Esophagus muscularis mucosa (tissue), 4 donors: Measurements from ENCODE around the gene ARSI. TPM values are rescaled to one million over a fixed set of nuclear protein-coding genes. Genes with fewer than 3 reads are reported as not detected.

Experiments
- DNase-seq: peaks from one replicate; pipeline ENCODE4 v3.0.0-alpha.2; 2017; ENCODE audit errors: extremely low spot score
- H3K27ac ChIP-seq, 4 donors: fragments of 200-600 bp; sonication (generic); replicated peaks in 1 of 4; 1 replicate in 3 of 4; 2 replicates in 1 of 4; pipeline ENCODE4 v1.5.1; 2016 to 2019; ENCODE audit warnings: mild to moderate bottlenecking in 1 of 4
- H3K27me3 ChIP-seq, 4 donors: fragments of 200-600 bp; sonication (generic); one replicate each; pipeline versions ENCODE4 v1.5.1 to v1.6.0; 2016 to 2019
- H3K36me3 ChIP-seq, 4 donors: fragments of 200-600 bp; sonication (generic); one replicate each; pipeline ENCODE4 v1.5.1; 2016 to 2019
- H3K4me1 ChIP-seq, 4 donors: fragments of 200-600 bp; sonication (generic); one replicate each; pipeline ENCODE4 v1.5.1; 2016 to 2019
- H3K4me3 ChIP-seq, 4 donors: fragments of 200-600 bp; sonication (generic); 1 replicate in 2 of 4; 2 replicates in 2 of 4; pipeline ENCODE4 v1.5.1; 2016 to 2019; ENCODE audit warnings: mild to moderate bottlenecking in 4 of 4, moderate library complexity in 1 of 4
- H3K9me3 ChIP-seq, 4 donors: fragments of 200-600 bp; sonication (generic); 1 replicate in 3 of 4; 2 replicates in 1 of 4; pipeline ENCODE4 v1.5.1; 2016 to 2019
- EP300 ChIP-seq: sonication (generic); formaldehyde crosslinking; IDR thresholded peaks from one replicate; pipeline ENCODE4 v1.6.1; 2017; ENCODE audit warnings: antibody characterized with exemption
- POLR2A ChIP-seq: fragments of 450-650 bp; IDR thresholded peaks from one replicate; pipeline ENCODE4 v1.6.1; 2017; ENCODE audit warnings: antibody characterized with exemption, moderate library complexity, mild to moderate bottlenecking, low read depth
- POLR2AphosphoS5 ChIP-seq, 2 donors: sonication (generic); formaldehyde crosslinking; IDR thresholded peaks; one replicate each; pipeline ENCODE4 v1.6.1; 2017; ENCODE audit warnings: antibody characterized with exemption in 2 of 2
- whole genome bisulfite sequencing: methylation state at CpG from one replicate; pipeline ENCODE4 v1.1.5; 2018; 5-methylcytosine and 5-hydroxymethylcytosine counted together
- intact Hi-C: fragments of 100-400 bp; cut with DNase I; formaldehyde crosslinking; loops from one replicate; pipeline ENCODE4 v1.15.1; 2023
- total RNA-seq, 4 donors: library from RNA; depleted of rRNA; stranded (reverse); fragments of >200 nt; gene quantifications; one replicate each; pipeline versions ENCODE4 v1.1.0 to v1.2.1, GENCODE V29; 2016
- TF ChIP-seq, protein P1 (sequence below), 3 experiments: fragments of 200-600 bp in 2 of 3; fragments of 450-650 bp in 1 of 3; sonication (generic) in 2 of 3; IDR thresholded peaks; one replicate each; pipeline ENCODE4 v1.5.1; 2017 to 2019; ENCODE audit warnings: antibody characterized with exemption in 3 of 3, mild to moderate bottlenecking in 2 of 3, moderate library complexity in 1 of 3

The ARSI gene
- total RNA-seq, 4 donors from 2014 or later = 5.8 to 20.6 (median 10.1) TPM

- H3K27ac ChIP-seq = no peak overlapping the region
- no peak overlapping the region for H3K4me3 ChIP-seq
- no peak for DNase-seq
- no peaks in the 10 kb centered on the region for H3K27me3 ChIP-seq
- no peaks in the 10 kb centered on the region for H3K36me3 ChIP-seq
- TF ChIP-seq EP300 (no peak), POLR2A (no peak), POLR2AphosphoS5 (IDR thresholded peaks at IDR 0.05) (no peak)
- TF ChIP-seq, protein P1, sequence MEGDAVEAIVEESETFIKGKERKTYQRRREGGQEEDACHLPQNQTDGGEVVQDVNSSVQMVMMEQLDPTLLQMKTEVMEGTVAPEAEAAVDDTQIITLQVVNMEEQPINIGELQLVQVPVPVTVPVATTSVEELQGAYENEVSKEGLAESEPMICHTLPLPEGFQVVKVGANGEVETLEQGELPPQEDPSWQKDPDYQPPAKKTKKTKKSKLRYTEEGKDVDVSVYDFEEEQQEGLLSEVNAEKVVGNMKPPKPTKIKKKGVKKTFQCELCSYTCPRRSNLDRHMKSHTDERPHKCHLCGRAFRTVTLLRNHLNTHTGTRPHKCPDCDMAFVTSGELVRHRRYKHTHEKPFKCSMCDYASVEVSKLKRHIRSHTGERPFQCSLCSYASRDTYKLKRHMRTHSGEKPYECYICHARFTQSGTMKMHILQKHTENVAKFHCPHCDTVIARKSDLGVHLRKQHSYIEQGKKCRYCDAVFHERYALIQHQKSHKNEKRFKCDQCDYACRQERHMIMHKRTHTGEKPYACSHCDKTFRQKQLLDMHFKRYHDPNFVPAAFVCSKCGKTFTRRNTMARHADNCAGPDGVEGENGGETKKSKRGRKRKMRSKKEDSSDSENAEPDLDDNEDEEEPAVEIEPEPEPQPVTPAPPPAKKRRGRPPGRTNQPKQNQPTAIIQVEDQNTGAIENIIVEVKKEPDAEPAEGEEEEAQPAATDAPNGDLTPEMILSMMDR (IDR thresholded peaks at IDR 0.05) = no peak
- intact Hi-C loops = loop anchor here (5.0 kb wide), 1 partner anchor 130 kb away; no protein-coding TSS in a partner anchor
- WGBS = 82% methylated on average over 2 of the region's 2 CpGs
- no peaks in the 10 kb centered on the region for H3K9me3 ChIP-seq
- H3K4me1 ChIP-seq = peaks cover 0 to 14% (median 10%) of the 10 kb centered on the region in 4 donors
Observed at GRCh38 chr5:150347003-150347402, 44.3 kb upstream of the ARSI start.

DNA sequence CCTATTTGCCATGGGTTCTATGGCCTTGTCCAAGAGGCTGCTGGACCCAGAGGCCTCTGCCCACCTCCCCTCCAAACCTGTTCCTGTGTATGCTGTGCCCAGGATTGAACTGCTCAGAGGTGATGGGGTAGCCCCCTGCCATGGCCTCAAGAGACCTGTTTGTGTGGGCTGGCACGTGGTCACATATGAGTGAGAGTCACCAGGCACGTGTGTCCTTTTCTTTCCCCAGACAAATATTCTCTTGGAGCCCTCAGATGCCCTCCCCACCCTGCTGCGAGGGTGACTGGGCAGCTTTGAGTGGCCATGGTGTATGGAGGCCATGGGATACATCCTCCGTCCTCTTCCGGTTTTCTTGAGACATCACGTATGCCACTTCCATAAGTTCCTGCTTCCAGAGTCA is 43.9 kb upstream of the ARSI start:
- Histone ChIP-seq H3K4me3 (no peak overlapping the region), H3K4me1 (peaks cover 0 to 14% (median 10%) of the 10 kb centered on the region in 4 donors), H3K36me3 (no peaks in the 10 kb centered on the region), H3K27ac (no peak overlapping the region), H3K9me3 (no peaks in the 10 kb centered on the region), H3K27me3 (no peaks in the 10 kb centered on the region)
- TF ChIP-seq POLR2AphosphoS5 (IDR thresholded peaks at IDR 0.05) (no peak), POLR2A (no peak), EP300 (no peak)
- TF ChIP-seq, protein P1 (IDR thresholded peaks at IDR 0.05) = no peak
- intact Hi-C loops = loop anchor here (5.0 kb wide), 1 partner anchor 129 kb away; no protein-coding TSS in a partner anchor
- WGBS = 89% methylated on average over 6 of the region's 6 CpGs
- no peak for DNase-seq

DNA sequence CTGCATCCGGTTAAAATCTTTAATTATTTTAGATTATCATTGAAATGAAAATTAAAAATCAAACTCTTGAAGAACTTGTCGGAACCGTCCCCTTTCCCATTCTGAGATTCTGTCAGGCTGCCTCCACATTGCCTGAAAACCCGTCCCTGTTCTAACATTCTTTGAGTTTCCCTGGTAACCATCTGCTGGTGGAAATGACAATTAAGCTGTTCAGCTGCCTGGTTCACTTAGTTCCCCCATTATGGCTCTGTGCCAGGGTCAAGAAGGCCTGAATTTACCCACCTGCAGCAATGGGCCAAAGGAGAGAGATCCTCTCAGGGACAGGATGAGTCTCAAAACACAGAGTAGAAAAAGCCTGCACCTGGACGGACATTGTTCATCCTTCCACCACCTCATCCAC is 43.0 kb upstream of the ARSI start:
- WGBS = 87% methylated on average over 5 of the region's 5 CpGs
- intact Hi-C loops = loop anchor here (5.0 kb wide), 1 partner anchor 128 kb away; no protein-coding TSS in a partner anchor
- Histone ChIP-seq H3K9me3 (no peaks in the 10 kb centered on the region), H3K4me3 (no peak overlapping the region), H3K27ac (no peak overlapping the region), H3K4me1 (peaks cover 0 to 8% (median 4%) of the 10 kb centered on the region in 4 donors), H3K27me3 (no peaks in the 10 kb centered on the region), H3K36me3 (no peaks in the 10 kb centered on the region)
- TF ChIP-seq POLR2AphosphoS5 (IDR thresholded peaks at IDR 0.05) = no peak
- TF ChIP-seq, protein P1 (IDR thresholded peaks at IDR 0.05) = no peak
- TF ChIP-seq EP300 = no peak
- no peak for TF ChIP-seq POLR2A
- DNase-seq = no peak

DNA sequence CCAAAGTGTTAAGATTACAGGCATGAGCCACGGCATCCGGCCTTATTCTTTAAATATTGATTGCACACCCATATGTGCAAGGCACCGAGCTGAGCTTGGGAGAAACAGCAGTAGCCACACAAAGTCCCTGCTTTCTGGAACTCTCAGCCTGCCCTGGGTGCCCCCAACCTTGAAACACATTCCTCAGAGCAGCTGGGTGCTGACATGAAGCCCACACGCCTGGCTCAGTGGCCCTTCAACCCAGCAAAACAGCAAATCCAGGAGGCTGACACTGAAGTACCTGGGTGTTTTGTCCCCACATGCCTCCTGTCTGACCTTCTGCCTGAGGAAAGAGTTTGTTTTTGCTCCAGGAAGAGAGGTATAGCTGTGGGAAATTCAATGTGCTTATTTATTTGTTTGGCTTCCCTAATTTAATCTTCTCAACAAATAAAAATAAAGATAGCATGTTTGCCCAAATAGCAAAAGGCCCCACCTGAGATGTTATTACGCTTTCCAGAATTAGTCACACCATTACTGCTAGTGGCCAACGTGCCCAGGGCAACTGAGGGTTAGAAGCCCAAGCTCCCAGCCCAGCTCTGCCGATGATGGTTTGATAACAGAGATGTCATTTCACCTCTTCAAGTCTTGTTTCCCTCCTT is 41.4 kb upstream of the ARSI start:
- H3K36me3 ChIP-seq = no peaks in the 10 kb centered on the region
- DNase-seq = no peak
- H3K4me1 ChIP-seq = no peaks in the 10 kb centered on the region
- TF ChIP-seq POLR2A (no peak), POLR2AphosphoS5 (IDR thresholded peaks at IDR 0.05) (no peak), EP300 (no peak)
- TF ChIP-seq, protein P1 (IDR thresholded peaks at IDR 0.05) = no peak
- H3K4me3 ChIP-seq = no peak overlapping the region
- no peaks in the 10 kb centered on the region for H3K27me3 ChIP-seq
- WGBS = 87% methylated on average over 7 of the region's 7 CpGs
- H3K27ac ChIP-seq = no peak overlapping the region
- intact Hi-C loops = no loop called here
- H3K9me3 ChIP-seq = no peaks in the 10 kb centered on the region

DNA sequence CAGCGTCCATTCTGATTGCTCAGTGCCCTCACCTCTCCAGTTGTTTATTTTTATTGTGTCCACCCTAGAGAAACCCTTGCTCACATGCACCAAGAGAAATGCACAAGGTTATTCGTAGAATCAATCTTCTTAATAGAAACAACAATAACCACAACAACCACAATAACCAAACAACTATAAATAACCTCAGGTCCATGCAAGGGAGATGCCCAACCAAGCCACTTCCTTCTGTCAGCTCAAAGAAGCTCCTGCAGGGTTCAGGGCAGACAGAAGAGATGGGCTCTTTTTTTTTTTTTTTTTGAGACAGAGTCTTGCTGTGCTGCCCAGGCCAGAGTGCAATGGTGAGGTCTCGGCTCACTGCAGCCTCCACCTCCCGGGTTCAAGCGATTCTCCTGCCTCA is 39.9 kb upstream of the ARSI start:
- Histone ChIP-seq H3K4me3 (no peak overlapping the region), H3K27ac (no peak overlapping the region), H3K4me1 (no peaks in the 10 kb centered on the region), H3K27me3 (no peaks in the 10 kb centered on the region), H3K9me3 (no peaks in the 10 kb centered on the region), H3K36me3 (no peaks in the 10 kb centered on the region)
- TF ChIP-seq POLR2AphosphoS5 (IDR thresholded peaks at IDR 0.05) = no peak
- TF ChIP-seq, protein P1 (IDR thresholded peaks at IDR 0.05) = no peak
- TF ChIP-seq POLR2A = no peak
- TF ChIP-seq EP300 = no peak
- intact Hi-C loops = no loop called here
- no peak for DNase-seq
- WGBS = 89% methylated on average over 5 of the region's 5 CpGs
